Activated naive CD4-positive, alpha-beta T cell treated with anti-CD3 and anti-CD28 coated beads, Interleukin-2, amount 50 U/mL, for 72 hours (primary cell): ENCODE measurements around the gene CAMKMT. TPM values are rescaled to one million over a fixed set of nuclear protein-coding genes. Genes with fewer than 3 reads are reported as not detected.

Experiments used
- ATAC-seq, 2 donors: fragments of 150-1000 bp; cut with Tn5 transposase; 2 replicates each; pipeline ENCODE4 v1.10.0; 2021; ENCODE audit warnings: mild to moderate bottlenecking in 2 of 2, moderate library complexity in 2 of 2
- DNase-seq, 2 donors: peaks; one replicate each; pipeline ENCODE4 v3.0.0; 2021 to 2022; ENCODE audit warnings: low spot score in 2 of 2
- H3K27ac Mint-ChIP-seq, 2 donors: one replicate each; pipeline ENCODE4 v1.8.0; 2022; ENCODE audit warnings: mild to moderate bottlenecking in 2 of 2, mixed read lengths in 2 of 2
- H3K36me3 Mint-ChIP-seq, 2 donors: one replicate each; pipeline ENCODE4 v1.8.0; 2022; ENCODE audit warnings: mixed read lengths in 2 of 2
- H3K9me3 Mint-ChIP-seq, 2 donors: one replicate each; pipeline ENCODE4 v1.8.0; 2022; ENCODE audit warnings: mixed read lengths in 2 of 2
- total RNA-seq, 2 donors: library from RNA; stranded (reverse); gene quantifications; one replicate each; pipeline ENCODE4 v1.2.3, GENCODE V29; 2022

Gene CAMKMT
- total RNA-seq, 2 donors from 2014 or later, result 14.6 to 17.3 TPM

DNA sequence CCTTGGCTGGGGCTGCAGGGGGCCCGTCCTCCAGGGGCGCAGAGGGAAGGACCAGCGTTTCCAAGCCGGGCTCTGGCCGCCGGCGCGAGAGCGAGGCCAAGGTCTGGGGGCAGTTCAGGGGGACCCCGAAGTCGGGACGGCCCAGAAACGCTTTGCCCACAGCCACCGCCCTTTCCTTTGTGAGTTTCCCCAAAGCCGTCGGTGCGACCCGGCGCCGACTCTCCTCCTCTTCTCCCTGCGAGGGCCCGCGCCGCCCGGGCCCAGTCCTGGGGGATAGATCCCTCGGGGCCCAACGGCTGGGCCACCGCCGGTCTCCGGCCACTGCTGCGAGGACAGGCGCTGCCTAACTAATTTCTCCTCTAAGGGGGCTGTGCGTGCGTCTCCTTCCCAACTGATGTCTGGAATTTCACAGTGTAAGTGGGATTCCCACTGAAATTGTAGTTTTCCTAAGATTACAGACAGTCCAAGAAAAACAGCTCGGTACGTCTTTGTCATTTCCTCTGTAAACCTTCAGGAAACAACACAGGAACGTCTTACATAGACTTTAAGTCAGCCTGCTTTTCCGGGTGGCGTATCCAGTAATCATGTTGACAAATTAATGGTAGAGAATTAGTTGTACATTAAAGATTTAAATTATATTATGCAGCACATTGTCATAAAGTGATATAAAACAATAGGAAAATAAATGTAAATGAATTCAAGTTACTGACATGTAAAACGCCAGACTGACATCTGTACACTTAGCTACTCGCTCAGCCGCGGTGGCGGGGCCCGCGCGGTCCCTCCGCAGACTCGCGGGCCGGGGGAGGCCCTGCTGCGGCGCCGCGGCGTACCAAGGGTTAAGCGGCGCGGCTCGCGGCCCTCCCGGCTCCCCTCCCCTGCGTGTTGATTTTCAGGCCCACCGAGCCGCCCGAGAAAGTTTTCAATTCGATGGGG, 440.4 kb downstream of the CAMKMT start:
- Mint-ChIP-seq H3K27ac (peak overlapping the region in 1 of 2 donors; percentile 72), H3K36me3 (peaks cover 0 to 8% of the 10 kb centered on the region in 2 donors), H3K9me3 (no peaks in the 10 kb centered on the region)
- ATAC-seq (no peak), DNase-seq (no peak)

DNA sequence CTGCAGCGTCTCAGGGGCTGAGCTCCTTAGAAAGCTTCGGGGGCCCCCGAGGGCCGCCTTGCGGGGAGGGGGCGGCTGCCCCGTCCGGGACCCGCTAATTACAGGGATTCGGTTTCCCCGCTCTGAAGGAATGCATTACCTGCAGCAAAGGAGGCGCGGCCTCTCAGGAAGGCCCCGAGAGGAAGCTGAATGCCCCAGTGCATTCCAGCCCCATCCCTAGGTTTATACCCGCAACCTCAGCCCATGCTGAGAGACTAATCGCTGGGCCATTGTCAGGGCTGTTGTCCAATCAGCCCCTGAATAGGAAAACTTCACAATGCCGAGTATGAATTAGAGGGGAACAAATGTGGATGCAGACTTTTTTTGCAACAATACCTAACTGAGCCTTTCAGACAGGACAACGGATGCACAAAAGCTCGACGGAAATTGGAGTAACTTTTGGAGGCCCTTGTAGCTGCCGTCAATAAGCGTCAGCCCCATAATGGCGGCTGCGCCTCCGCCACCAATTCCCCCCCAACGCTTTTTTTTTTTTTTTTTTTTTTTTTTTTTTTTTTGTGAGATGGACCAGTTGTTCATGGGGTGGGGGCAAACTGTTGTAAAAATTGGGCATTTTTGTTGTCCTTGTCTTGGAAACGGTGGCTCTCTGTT, 441.2 kb downstream of the CAMKMT start:
- Mint-ChIP-seq H3K36me3 (peaks cover 0 to 8% of the 10 kb centered on the region in 2 donors), H3K9me3 (no peaks in the 10 kb centered on the region), H3K27ac (no peak overlapping the region)
- DNase-seq (no peak), ATAC-seq (no peak)

DNA sequence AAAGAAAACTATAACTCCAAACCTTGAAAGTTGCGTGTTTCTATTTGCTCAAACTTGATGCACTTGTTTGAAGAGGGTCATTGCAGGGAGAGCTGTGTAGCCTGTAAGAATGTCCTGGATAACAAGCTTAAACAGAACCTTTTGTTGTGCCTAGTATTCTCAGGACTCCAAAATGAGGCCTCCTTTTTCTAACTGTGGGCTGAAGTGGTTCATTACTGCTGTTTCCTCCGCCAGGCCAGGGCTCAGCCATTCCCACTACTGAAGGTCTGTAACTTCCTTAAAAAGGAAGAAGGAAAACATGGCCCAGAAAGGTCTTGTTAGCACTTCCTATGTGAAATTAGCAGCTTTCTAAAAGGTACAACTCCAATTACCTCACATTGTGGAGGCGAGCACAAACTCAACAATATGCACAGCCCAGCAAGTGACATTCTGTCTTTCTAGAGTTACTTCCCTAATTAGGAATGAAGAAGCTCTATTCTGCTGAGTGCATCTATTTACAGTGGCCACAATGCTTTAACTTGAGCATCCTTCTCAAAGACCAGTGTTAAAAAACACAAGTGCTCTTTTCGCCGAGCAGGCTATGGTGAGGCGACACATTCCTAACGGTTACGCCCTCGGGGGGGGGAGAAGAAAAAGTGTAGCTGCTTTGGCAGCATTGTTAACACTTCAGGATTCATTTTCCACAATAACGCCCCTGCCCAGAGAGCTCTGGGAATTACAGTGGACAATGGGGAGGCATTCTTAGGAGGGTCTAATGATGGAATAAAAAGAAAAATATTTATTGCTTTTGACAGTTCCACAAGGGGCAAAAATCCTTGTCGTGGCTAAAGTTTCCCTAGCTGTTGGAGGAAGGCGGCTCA, 442.9 kb downstream of the CAMKMT start:
- H3K36me3 Mint-ChIP-seq, result peaks cover 0 to 8% of the 10 kb centered on the region in 2 donors
- no peak for DNase-seq
- no peak overlapping the region for H3K27ac Mint-ChIP-seq
- no peak for ATAC-seq
- no peaks in the 10 kb centered on the region for H3K9me3 Mint-ChIP-seq

DNA sequence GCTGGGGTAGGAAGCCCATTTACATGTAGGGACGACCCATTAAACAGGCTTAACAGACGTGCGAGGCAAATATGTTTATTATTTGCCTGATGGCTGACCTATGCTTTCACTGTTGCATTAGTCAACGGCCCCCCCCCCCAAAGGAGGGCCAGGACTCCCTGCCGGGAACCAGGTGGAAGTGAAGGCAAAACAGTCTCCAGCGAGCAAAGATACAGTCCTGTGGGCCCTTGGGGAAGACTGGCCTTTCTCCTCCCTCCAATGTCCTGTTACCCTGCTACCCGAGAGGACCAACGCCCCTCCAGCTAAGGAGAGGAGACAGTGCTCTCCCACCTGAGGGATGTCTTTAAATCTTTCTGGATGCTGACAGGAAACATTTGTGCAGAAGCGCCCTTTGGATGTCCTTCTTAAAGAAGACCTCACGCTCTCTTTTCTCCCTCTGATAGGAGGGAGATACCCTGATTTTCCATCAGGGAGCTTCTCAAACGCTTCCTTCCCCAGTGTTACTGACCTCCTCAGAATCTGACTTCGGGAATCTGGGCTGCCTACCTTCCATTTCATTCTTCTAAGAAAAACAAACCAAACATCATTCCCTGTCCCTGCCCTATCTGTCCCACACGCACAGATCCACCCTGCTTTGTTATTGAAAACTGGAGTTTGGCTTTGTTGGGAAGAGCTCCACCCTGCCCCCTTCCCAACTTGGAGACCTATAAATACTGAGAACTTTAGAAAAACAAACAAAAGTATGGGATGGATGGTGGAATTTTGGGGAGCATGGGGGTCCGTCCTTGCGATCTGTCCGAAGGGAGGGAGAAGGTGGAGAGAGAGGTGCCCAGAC, 443.9 kb downstream of the CAMKMT start:
- Mint-ChIP-seq H3K9me3 (no peaks in the 10 kb centered on the region), H3K36me3 (peaks cover 0 to 3% of the 10 kb centered on the region in 2 donors), H3K27ac (no peak overlapping the region)
- DNase-seq (no peak), ATAC-seq (no peak)

DNA sequence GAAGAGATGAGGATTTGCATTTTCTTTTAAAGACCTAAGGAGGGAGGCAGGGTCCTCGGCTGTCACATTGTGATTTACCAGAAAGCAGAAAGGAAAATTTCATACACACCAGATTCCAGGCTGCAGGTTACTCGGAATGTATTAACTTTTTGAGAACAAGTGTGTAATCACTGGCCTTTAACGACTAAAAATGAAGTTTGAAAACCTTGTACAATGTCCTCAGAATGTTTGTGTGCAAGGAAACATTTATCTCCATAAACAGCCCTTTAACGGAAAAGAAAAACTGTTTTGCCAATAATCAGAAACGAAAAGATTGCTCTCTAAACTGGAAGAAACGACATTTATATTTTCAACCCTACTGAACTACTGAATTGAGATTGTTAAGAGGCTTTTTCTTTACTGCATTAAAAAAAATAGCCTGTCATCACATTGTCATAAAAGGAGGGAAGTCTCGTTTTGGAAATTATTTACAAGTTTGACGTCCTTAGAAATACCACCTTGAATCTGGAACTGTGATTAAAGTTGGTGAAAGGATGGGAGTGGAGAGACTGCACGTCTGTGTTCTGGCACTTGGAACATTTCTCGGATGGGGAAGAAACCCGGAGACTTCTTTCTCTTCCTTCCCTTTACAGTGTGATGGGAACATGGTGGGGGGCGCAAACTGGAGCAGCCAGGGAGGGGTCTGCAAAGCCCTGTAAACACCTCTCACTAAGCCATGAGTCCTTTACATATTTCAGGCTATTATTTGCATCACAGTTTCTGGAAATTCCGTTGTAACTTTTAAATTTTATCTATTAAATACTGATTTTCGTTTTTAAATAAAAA, 445.7 kb downstream of the CAMKMT start:
- Mint-ChIP-seq H3K36me3 (peaks cover 6 to 9% of the 10 kb centered on the region in 2 donors), H3K27ac (no peak overlapping the region), H3K9me3 (peaks cover 0 to 5% of the 10 kb centered on the region in 2 donors)
- ATAC-seq, result no peak
- no peak for DNase-seq

DNA sequence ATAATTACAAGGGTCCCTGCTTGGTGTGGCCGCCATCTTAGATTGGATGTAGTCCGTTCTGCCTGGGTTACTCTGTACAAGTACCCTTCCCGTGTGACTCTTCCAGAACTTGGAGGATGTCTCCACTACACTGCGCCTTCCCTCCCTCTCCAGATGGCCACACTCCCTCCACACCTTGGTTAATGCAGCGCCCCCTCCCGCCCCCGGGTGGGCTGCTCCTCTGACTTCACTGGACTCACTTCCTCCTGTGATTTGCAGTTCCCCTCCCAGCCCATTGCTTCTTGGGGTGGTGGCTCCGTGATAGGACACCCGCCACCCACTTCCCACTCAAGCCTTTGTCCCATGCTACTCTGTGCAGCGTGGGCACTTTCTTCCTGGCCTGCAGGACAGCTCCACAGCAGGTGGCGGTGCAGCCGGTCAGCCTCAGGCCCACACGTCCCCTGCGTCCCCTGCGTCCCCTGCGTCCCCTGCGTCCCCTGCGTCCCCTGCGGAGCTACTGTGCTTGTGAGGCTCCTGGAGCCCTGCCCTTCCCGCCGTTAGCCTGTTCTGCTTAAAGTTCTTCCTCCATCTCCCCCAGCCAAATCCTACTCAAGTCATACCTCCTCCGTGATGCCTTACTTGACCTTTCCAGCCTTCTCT, 449.3 kb downstream of the CAMKMT start:
- Mint-ChIP-seq H3K36me3 (peaks cover 6 to 9% of the 10 kb centered on the region in 2 donors), H3K27ac (no peak overlapping the region), H3K9me3 (peaks cover 0 to 5% of the 10 kb centered on the region in 2 donors)
- no peak for ATAC-seq
- DNase-seq, result no peak

DNA sequence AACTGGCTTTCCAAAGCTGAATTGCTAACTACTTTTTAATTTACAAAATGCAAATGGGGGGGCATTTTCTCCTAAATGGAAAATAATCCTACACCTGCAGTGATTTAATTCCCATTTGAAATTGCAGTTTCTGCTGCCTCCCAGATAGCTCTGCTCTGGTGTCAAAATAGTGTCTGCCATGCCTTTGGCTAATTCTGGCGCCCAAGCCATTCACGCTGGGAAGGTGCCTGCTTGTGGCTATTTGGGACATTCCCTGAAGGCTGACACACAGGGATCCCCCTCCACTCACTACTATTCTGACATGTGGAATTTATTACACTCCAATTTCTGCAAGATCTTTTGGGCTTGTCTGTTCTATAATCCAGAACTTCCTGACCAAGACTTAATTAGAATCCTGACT, 451.4 kb downstream of the CAMKMT start:
- Mint-ChIP-seq H3K36me3 (peaks cover 6 to 9% of the 10 kb centered on the region in 2 donors), H3K9me3 (peaks cover 0 to 5% of the 10 kb centered on the region in 2 donors), H3K27ac (no peak overlapping the region)
- DNase-seq (no peak), ATAC-seq (no peak)

DNA sequence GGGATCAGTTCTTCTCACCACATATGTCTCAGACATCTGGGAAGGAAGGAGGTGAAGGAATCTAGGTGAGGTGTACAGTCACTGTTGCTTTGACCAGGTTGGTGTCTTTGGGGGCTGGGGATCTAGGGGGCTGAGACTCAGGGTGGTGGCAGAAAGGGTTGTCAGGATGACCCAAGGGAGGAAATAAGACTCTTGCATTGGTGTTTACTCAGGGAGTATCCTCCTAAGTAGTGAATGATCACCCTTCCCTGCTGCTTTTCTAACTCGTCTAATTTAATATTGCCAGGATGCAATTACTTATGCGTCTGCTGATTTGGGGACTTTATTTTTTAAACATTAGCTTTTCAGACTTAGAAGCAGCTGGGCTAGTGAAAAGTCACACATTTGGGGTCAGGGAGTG, 451.9 kb downstream of the CAMKMT start:
- DNase-seq (no peak), ATAC-seq (no peak)
- Mint-ChIP-seq H3K9me3 (peaks cover 0 to 5% of the 10 kb centered on the region in 2 donors), H3K27ac (no peak overlapping the region), H3K36me3 (peaks cover 6 to 9% of the 10 kb centered on the region in 2 donors)

DNA sequence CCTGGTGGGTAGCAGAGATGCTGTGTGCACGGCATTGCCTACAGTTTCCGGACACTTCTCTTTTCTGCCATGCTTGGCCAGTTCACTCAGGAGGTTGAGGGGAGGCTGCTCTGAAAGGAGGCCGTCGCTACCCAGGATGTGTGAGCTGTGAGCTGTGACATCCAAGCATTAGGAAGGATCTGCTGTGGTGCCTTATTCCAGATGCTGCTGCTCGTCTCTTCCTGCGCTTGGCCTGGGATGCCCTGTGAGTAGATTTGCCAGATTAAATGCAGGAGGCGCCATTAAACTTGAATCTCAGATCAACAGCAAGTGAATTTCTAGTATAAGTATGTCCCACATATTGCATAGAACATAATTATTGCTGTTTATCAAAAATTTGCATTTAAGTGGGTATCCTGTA, 455.5 kb downstream of the CAMKMT start:
- no peak for ATAC-seq
- no peaks in the 10 kb centered on the region for H3K36me3 Mint-ChIP-seq
- H3K27ac Mint-ChIP-seq, result no peak overlapping the region
- H3K9me3 Mint-ChIP-seq, result no peaks in the 10 kb centered on the region
- no peak for DNase-seq

DNA sequence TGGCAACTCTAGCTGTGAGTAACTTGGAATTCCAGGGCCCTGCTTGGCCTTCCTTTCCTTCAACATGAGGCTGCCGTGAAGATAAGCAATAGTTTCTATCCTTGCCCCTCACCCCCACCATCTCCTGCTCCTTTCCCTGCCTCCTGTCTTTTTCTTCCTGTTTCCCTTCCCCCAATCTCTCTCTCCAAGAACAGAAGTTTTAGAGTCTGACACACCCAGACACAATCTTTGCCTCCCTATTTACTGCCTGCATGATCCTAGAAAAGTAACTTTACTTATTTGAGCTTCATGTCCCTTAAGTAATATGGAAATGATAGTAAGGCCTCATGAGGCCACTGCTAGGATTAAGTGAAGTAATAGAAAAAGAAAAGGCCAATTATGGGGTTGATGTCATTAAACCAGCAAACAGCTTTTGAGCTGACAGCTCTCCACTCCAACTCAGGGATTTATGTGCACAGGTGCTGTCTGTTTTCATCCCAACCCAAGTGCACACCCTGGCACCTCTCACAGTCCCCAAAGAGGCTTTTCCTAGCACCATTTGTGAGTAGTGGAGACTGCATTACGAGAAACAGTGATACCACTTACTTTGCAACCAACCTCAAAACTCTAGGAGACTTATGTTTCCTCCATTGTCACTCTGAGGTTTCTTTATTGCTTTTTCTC, 456.1 kb downstream of the CAMKMT start:
- ATAC-seq (no peak), DNase-seq (no peak)
- H3K36me3 Mint-ChIP-seq, result no peaks in the 10 kb centered on the region
- H3K9me3 Mint-ChIP-seq, result no peaks in the 10 kb centered on the region
- H3K27ac Mint-ChIP-seq, result no peak overlapping the region

DNA sequence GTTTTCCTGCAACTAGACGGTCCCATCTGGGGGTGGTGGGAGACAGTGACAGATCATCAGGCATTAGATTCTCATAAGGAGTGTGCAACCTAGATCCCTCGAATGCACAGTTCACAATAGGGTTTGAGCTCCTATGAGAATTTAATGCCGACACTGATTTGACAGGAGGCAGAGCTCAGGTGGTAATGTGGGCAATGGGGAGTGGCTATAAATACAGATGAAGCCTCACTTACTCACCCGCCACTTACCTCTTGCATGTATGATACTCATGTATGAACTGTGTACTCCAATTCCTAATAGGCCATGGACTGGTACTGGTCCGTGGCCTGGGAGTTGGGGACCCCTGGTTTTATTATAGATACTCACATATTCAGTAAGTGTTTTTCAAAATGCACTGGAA, 457.3 kb downstream of the CAMKMT start:
- ATAC-seq, result no peak
- Mint-ChIP-seq H3K9me3 (no peaks in the 10 kb centered on the region), H3K27ac (no peak overlapping the region), H3K36me3 (no peaks in the 10 kb centered on the region)
- no peak for DNase-seq

DNA sequence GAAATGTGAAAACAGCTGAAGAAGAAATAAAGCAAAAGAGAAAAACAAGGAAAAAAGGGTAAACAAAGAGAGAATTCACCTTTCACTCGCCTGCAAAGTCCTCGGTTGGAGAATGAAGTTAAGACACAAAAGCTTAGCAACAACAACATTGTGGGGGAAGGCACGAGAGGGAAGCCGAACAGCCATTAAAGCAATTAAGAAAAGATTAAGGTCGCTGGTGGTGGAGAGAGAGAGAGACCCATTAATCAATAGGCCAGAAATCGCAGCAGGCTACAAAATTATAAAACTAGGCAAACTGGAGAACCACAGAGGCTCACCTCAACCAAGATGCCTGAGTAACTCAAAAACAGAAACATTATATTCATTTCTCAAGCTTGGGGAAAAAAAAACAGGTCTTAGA, 459.8 kb downstream of the CAMKMT start:
- Mint-ChIP-seq H3K9me3 (no peaks in the 10 kb centered on the region), H3K27ac (no peak overlapping the region), H3K36me3 (no peaks in the 10 kb centered on the region)
- no peak for ATAC-seq
- no peak for DNase-seq

DNA sequence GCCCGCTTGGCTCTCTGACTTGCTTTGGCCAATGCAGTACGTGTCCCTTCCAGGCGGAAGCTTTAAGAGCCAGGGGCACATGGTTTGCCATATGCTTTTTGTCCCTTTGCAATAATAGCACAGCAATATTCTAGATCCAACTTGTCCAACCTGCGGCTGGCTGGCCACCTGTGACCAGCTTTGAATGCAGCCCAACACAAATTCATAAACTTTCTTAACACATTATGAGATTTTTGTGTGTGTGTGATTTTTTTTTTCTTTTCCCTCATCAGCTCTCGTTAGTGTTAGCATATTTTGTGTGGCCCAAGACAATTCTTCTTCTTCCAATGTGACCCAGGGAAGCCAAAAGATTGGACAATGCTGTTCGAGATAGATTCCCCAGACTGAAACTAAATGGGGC, 460.4 kb downstream of the CAMKMT start:
- Mint-ChIP-seq H3K9me3 (no peaks in the 10 kb centered on the region), H3K27ac (no peak overlapping the region), H3K36me3 (no peaks in the 10 kb centered on the region)
- ATAC-seq (no peak), DNase-seq (no peak)
